ENCODE measurements around the gene DIP2A.

DIP2A gene

DNA sequence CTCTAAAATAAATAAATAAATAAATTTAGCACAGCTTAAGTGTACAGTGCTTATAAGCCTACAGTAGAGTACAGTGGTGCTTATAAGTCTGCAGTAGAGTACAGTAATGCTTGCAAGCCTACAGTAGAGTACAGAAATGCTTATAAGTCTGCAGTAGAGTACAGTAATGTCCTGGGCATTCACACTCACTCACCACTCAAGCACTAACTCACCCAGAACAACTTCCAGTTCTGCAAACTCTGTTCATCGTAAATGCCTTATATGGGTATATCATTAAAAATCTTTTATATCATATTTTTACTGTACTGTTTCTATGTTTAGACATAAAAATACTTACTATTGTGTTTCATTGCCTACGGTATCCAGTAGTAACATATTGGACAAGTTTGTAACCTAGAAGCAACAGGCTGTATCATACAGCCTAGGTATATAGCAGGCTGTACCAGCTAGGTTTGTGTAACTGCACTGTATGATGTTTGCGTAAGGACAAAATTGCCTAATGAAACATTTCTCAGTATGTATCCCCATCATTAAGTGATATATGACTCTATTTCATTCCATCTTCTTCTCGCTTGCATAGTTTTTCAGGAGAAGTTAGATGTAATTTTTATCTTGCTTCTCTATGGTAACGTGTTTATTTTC lies 160.2 kb downstream of the DIP2A start:
- Histone ChIP-seq H3F3A (ENCODE audit: insufficient read depth, low read length) (no peaks in the 10 kb centered on the region), H3K36me3 (replicated peaks; ENCODE audit: insufficient read depth, low read length) (no peaks in the 10 kb centered on the region), H3K4me1 (ENCODE audit: low read length) (no peaks in the 10 kb centered on the region), H3K27me3 (replicated peaks; ENCODE audit: insufficient read depth, low read length) (no peaks in the 10 kb centered on the region), H3K9ac (ENCODE audit: low read length) (no peak overlapping the region), H3K9me3 (replicated peaks; ENCODE audit: insufficient read depth, low read length) (no peaks in the 10 kb centered on the region), H3K27ac (ENCODE audit: low read length) (no peak overlapping the region), H4K20me1 (ENCODE audit: insufficient read depth, low read length) (no peaks in the 10 kb centered on the region), H3K4me2 (ENCODE audit: low read depth, low read length) (no peak overlapping the region), H2AFZ (ENCODE audit: low read length) (no peak overlapping the region), H3K79me2 (ENCODE audit: low read length) (no peaks in the 10 kb centered on the region), H3K9me2 (replicated peaks; ENCODE audit: insufficient read depth, low read length) (no peaks in the 10 kb centered on the region), H3K4me3 (ENCODE audit: low read length) (no peak overlapping the region)
- TF ChIP-seq EZH2 (optimal IDR thresholded peaks at IDR 0.05; ENCODE audit: low read depth, low read length) (no peak), EZH2phosphoT487 (IDR thresholded peaks at IDR 0.05; ENCODE audit: low read length) (no peak)
- TF ChIP-seq, protein P1, sequence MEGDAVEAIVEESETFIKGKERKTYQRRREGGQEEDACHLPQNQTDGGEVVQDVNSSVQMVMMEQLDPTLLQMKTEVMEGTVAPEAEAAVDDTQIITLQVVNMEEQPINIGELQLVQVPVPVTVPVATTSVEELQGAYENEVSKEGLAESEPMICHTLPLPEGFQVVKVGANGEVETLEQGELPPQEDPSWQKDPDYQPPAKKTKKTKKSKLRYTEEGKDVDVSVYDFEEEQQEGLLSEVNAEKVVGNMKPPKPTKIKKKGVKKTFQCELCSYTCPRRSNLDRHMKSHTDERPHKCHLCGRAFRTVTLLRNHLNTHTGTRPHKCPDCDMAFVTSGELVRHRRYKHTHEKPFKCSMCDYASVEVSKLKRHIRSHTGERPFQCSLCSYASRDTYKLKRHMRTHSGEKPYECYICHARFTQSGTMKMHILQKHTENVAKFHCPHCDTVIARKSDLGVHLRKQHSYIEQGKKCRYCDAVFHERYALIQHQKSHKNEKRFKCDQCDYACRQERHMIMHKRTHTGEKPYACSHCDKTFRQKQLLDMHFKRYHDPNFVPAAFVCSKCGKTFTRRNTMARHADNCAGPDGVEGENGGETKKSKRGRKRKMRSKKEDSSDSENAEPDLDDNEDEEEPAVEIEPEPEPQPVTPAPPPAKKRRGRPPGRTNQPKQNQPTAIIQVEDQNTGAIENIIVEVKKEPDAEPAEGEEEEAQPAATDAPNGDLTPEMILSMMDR (IDR thresholded peaks at IDR 0.05; ENCODE audit: low read length) = no peak
- DNase-seq = no peak

All from MM.1S (cell line).